Neural cell (in vitro differentiated cells): ENCODE data around the gene IBA57.

Experiments used
- EP300 ChIP-seq: fragments of 450-650 bp; conservative IDR thresholded peaks from 2 replicates; pipeline ENCODE4 v1.6.1; 2014; ENCODE audit warnings: antibody characterized with exemption, mild to moderate bottlenecking, moderate library complexity; ENCODE audit not compliant: poor library complexity, severe bottlenecking
- EZH2 ChIP-seq: fragments of 200-600, 300-800 bp; shearing (Covaris generic), sonication (generic); IDR thresholded peaks from 2 replicates; pipeline ENCODE4 v1.6.1; 2014; ENCODE audit warnings: antibody characterized with exemption, low read length, borderline replicate concordance, mild to moderate bottlenecking; ENCODE audit not compliant: insufficient read depth, poor library complexity, severe bottlenecking
- TAF1 ChIP-seq: IDR thresholded peaks from 2 replicates; pipeline ENCODE4 v1.6.1; 2012; ENCODE audit warnings: low read depth
- TF ChIP-seq, protein P1 (sequence below): fragments of 450-650 bp; IDR thresholded peaks from 2 replicates; pipeline ENCODE4 v1.5.1; 2014; ENCODE audit warnings: antibody characterized with exemption, mild to moderate bottlenecking, moderate library complexity; ENCODE audit not compliant: poor library complexity, severe bottlenecking

DNA sequence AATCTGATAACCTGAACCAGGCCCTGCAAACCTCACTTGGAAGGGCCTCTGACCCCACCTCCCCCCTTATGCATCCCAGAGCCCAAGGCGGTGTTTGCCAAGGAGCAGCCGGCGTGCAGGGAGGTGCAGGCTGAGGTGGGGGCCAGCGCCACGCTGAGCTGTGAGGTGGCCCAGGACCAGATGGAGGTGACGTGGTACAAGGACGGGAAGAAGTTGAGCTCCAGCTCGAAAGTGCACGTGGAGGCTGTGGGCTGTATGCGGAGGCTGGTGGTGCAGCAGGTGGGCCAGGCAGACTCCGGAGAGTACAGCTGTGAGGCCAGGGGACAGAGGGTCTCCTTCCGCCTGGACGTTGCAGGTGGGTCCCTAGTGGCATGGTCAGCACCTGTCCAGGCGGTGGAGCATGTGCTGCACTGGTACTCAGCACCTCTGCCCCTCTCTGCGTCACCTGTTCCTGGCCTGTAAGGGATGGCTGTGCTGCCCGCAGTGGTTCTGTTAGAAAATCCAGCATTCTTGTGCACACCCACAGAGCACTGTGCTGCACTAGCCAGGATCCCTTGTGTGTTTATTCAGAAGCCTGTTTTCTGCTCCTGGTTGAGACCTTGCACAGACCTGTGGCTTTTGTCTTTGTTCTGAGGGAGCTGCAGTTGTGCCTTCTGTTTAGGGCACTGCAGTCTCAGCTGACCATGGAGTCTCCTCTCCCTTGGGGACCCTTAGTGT, 53.8 kb downstream of the IBA57 start:
- TF ChIP-seq EZH2 (no peak), EP300 (no peak), TAF1 (no peak)
- TF ChIP-seq, protein P1, sequence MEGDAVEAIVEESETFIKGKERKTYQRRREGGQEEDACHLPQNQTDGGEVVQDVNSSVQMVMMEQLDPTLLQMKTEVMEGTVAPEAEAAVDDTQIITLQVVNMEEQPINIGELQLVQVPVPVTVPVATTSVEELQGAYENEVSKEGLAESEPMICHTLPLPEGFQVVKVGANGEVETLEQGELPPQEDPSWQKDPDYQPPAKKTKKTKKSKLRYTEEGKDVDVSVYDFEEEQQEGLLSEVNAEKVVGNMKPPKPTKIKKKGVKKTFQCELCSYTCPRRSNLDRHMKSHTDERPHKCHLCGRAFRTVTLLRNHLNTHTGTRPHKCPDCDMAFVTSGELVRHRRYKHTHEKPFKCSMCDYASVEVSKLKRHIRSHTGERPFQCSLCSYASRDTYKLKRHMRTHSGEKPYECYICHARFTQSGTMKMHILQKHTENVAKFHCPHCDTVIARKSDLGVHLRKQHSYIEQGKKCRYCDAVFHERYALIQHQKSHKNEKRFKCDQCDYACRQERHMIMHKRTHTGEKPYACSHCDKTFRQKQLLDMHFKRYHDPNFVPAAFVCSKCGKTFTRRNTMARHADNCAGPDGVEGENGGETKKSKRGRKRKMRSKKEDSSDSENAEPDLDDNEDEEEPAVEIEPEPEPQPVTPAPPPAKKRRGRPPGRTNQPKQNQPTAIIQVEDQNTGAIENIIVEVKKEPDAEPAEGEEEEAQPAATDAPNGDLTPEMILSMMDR: no peak
